Thyroid gland (tissue), 4 donors: ENCODE results near the gene B3GAT1.

Source experiments
- CTCF ChIP-seq, 6 experiments: fragments of 200-600 bp in 3 of 6; fragments of 450-650 bp in 3 of 6; sonication (generic) in 3 of 6; IDR thresholded peaks; one replicate each; pipeline ENCODE4 v1.5.1; 2016 to 2019; ENCODE audit warnings: antibody characterized with exemption in 6 of 6, mild to moderate bottlenecking in 2 of 6, inconsistent platforms in 1 of 6, moderate library complexity in 1 of 6
- POLR2A ChIP-seq, 2 donors: fragments of 450-650 bp; IDR thresholded peaks; one replicate each; pipeline ENCODE4 v1.6.1; 2017; ENCODE audit warnings: antibody characterized with exemption in 2 of 2, mild to moderate bottlenecking in 2 of 2, moderate library complexity in 1 of 2

DNA sequence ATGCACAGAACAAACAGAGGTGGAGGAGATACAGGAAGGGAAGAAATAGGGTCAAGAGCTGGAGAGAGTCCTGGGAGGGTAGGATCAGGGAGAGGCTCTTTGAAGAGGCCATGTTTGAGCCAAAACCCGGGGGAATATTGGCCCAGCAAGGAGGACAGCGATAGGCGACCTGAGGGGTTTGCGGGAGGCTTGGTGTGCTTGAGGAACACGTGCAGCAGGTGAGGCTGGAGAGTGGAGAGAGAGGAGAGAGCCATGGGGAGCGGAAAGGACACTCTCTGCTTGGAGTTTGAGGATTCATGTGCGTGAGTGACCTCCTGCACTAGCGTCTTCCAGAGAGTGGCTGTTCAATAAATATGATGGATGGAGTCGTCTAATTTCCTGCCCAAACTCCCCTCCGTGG lies 4.7 kb upstream of the B3GAT1 start:
- TF ChIP-seq CTCF (IDR thresholded peaks at IDR 0.05) (no peak), POLR2A (IDR thresholded peaks at IDR 0.05) (no peak)
